Gastrocnemius medialis (tissue), 4 donors: Measurements from ENCODE around the gene YPEL2.

Source experiments
- CTCF ChIP-seq, 5 experiments: fragments of 450-650 bp in 3 of 5; fragments of 200-600 bp in 2 of 5; sonication (generic) in 2 of 5; IDR thresholded peaks in 4 of 5; conservative IDR thresholded peaks in 1 of 5; 1 replicate in 4 of 5; 2 replicates in 1 of 5; pipeline ENCODE4 v1.5.1; 2016 to 2019; ENCODE audit warnings: antibody characterized with exemption in 5 of 5, mild to moderate bottlenecking in 3 of 5, moderate library complexity in 3 of 5
- POLR2A ChIP-seq, 2 donors: fragments of 450-650 bp; IDR thresholded peaks; one replicate each; pipeline ENCODE4 v1.6.1; 2017; ENCODE audit warnings: antibody characterized with exemption in 2 of 2, mild to moderate bottlenecking in 2 of 2, moderate library complexity in 2 of 2

DNA sequence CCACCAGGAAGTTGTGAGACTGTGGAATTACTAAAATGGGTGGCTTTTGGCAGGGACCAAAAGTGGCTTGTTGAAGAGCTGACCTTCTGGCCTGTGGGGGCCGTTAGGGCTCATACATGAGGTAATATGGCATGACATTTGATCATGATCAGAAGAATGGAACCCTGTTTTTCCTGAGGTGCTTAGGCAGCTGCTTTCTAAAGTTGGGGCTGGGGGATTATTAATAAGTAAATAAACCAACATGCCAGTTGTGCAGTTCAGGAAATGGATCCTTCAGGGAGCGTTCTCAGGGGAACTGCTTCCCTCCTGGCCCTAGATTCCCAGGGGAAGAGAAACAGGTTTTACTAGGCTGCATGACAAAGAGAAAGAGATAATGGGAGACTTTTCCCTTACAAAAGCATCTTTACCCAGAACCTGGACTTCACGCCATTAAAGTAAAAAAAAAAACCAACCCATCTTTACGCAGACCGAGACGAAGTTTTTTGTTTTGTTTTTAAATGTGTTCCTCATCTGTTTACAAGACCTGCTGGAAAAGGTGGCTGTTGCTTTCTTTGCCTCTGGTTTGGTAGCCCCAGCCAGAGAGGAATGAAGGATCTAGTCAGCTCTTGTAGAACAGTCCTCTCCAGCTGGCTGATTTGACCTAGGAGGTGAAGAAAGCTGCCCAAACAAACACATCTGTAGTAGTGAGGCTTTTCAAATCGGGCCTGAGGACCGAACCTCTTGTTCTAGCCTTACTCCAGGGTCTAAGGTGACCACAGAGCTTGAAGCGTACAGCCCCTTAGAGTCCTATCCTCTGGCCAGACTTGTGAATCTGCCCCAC is 22.7 kb downstream of the YPEL2 start:
- TF ChIP-seq CTCF (IDR thresholded peaks at IDR 0.05 in 4 of 5, conservative IDR thresholded peaks at IDR 0.05 in 1 of 5) (no peak), POLR2A (IDR thresholded peaks at IDR 0.05) (no peak)
